Measurements from ENCODE around the gene OOEP.
"Not testable (repeated sequence)": the region's sequence is repeated elsewhere in the genome, so short reads cannot be mapped to it uniquely, and the experiment has no call there.

The OOEP gene

GRCh38 chr6:73369563-73369962 is at the start of gene OOEP:
OOEP (minus strand) TSS chr6:73369897; CDS start chr6:73369792, 105 bp downstream.
- DNase-seq: no peak

- DNase-seq: no peak
Measured at GRCh38 chr6:73418081-73418741, 48.5 kb upstream of the OOEP start.

- DNase-seq: no peak
Measured at GRCh38 chr6:73413102-73413501, 43.4 kb upstream of the OOEP start.

GRCh38 chr6:73409395-73409794 is 39.7 kb upstream of the OOEP start:
- DNase-seq: no peak

- DNase-seq: no peak
Measured at GRCh38 chr6:73400656-73401055, 31.0 kb upstream of the OOEP start.

GRCh38 chr6:73395875-73396274 is 26.2 kb upstream of the OOEP start:
- no peak for DNase-seq

GRCh38 chr6:73394577-73395354 is 25.1 kb upstream of the OOEP start, which contains the start of gene DDX43:
DDX43 (plus strand) TSS chr6:73394828; CDS start chr6:73394906, 78 bp downstream.
- DNase-seq: peak; percentile 48

GRCh38 chr6:73393278-73393677 is 23.6 kb upstream of the OOEP start:
- DNase-seq: no peak

- DNase-seq: not testable (repeated sequence)
Measured at GRCh38 chr6:73392188-73392587, 22.5 kb upstream of the OOEP start.

- no peak for DNase-seq
Measured at GRCh38 chr6:73391675-73392074, 22.0 kb upstream of the OOEP start.

GRCh38 chr6:73389854-73390253 is 20.2 kb upstream of the OOEP start:
- no peak for DNase-seq

- peak; percentile 61 for DNase-seq
Measured at GRCh38 chr6:73388800-73389512, 19.3 kb upstream of the OOEP start.

GRCh38 chr6:73388433-73388799 is 18.7 kb upstream of the OOEP start:
- no peak for DNase-seq

- DNase-seq: no peak
Measured at GRCh38 chr6:73382462-73383113, 12.9 kb upstream of the OOEP start.

- not testable (repeated sequence) for DNase-seq
Measured at GRCh38 chr6:73381531-73381930, 11.8 kb upstream of the OOEP start.

GRCh38 chr6:73377225-73377624 is 7.5 kb upstream of the OOEP start:
- DNase-seq: no peak

- no peak for DNase-seq
Measured at GRCh38 chr6:73375216-73375615, 5.5 kb upstream of the OOEP start.

GRCh38 chr6:73372516-73372915 is 2.8 kb upstream of the OOEP start:
- DNase-seq: no peak

- DNase-seq: no peak
Measured at GRCh38 chr6:73371984-73372383, 2.3 kb upstream of the OOEP start.

- no peak for DNase-seq
Measured at GRCh38 chr6:73369157-73369556, 540 bp downstream of the OOEP start.

- DNase-seq: no peak
Measured at GRCh38 chr6:73368675-73369074, 1.0 kb downstream of the OOEP start.

GRCh38 chr6:73367761-73368355 is 1.8 kb downstream of the OOEP start:
- DNase-seq: no peak

GRCh38 chr6:73364549-73364948 is 5.1 kb downstream of the OOEP start:
- DNase-seq: no peak

Data from right hindlimb (tissue), 1 donor.